Mucosa of gallbladder (tissue), 1 donor: ENCODE measurements around the gene CAMK4. TPM values are rescaled to one million over a fixed set of nuclear protein-coding genes. Genes with fewer than 3 reads are reported as not detected.

Experiments
- DNase-seq: peaks from one replicate; pipeline ENCODE4 v3.0.0-alpha.2; 2020; ENCODE audit warnings: low spot score
- total RNA-seq: library from RNA; stranded (reverse); gene quantifications from one replicate; pipeline ENCODE4 v1.2.1, GENCODE V29; 2021
- donor health status: DM: no; HTN: no; CAD: no.

The CAMK4 gene
- total RNA-seq, 1 donor from 2014 or later = 5.0 TPM

DNA sequence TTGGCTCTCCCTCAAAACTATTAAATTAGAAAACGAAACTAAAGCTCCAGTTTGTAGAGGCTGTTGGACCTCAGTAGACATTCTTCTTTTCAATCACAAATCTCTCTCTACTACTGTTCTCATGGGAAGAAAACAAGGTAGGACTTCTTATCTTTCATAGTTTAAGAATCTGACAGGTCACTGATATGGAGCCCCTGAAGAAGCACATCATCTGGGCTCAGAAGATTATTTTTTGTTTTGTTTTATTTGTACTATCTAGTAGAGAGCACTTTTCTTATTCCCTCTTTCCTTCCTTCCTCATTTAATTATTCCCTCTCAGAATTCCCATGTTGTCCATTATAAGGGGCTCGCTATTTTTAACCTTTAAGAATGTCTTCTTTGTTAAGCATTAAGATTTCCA is 261.9 kb downstream of the CAMK4 start:
- DNase-seq = no peak

DNA sequence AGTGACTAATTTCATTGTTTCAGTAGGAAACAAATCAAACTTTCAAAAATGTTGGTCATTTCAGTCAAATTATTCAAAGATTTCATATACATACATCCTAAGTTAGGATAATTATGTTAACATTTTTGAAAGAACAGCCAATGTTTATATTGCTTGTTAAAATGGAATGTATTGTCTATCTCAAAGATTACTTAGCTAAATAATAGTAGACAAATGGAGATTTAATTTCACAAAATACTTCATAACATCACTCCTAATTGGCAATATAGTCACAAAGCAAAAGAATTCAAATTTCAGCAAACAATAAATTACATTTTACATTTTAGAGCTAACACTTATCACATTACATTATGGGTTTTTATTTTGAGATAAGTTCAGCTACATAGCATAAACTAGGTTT is 262.7 kb downstream of the CAMK4 start:
- no peak for DNase-seq

DNA sequence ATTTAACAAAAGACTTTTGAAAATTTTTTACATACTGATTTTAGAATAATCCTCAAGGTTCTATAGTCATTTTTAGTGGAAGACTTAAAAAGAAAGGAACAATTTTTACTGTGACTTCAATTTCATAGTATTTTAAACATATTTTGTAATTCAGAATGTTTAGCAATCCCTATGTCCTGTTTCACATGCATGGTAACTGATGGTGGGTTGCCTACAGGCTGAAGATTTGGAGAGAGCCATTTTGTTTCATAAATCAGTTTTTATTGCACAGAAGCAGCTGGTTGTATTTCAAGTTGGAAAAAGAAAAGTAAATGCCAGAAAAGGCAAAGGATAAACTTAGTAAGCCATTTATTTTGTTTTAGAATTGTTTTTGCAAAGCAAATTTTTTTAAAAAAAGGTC is 264.2 kb downstream of the CAMK4 start:
- no peak for DNase-seq

DNA sequence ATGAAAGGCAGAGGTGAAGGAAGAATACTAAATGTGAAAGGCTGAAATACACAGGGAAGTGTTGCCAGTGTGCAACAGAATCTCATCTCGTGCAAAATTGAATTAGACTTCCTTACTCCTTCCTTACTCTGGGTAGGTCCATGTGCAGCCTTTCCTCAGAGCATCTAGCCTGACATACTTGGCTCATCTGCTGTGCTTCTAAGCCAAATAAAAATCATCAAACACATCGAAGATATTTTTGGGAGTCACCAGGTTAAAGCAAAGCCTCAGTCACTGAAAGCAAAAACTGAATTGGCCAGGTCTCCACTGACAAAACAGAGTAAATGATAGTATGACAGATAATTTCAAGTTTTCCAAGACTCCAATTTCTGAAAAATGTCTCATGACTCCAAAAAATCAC is 268.8 kb downstream of the CAMK4 start:
- DNase-seq = no peak

- DNase-seq = no peak
Measured at GRCh38 chr5:111494355-111494999, 270.3 kb downstream of the CAMK4 start.

GRCh38 chr5:111495159-111495558 is 271.0 kb downstream of the CAMK4 start:
- DNase-seq = no peak

GRCh38 chr5:111498346-111498745 is 274.2 kb downstream of the CAMK4 start:
- DNase-seq = no peak

DNA sequence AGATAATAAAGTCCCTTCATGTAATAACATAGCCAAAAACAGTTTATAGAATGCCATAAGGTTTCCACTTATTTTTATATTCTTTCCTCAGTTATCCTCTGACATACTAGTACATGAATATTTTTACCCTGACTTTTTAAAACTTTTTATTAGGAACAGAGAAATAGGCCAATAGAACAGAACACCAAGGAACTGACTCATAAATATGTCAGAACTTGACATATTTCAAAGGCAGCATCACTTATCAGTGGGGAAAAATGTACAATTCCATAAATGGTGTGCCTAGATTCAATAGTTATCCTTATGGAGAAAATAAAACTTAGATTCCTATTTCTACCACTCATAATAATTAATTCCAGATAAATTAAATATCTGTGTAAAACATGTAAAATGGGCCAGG is 278.8 kb downstream of the CAMK4 start:
- DNase-seq = no peak

- DNase-seq = no peak
Measured at GRCh38 chr5:111505096-111505495, 280.9 kb downstream of the CAMK4 start.

GRCh38 chr5:111507276-111507675 is 283.1 kb downstream of the CAMK4 start:
- DNase-seq = no peak

DNA sequence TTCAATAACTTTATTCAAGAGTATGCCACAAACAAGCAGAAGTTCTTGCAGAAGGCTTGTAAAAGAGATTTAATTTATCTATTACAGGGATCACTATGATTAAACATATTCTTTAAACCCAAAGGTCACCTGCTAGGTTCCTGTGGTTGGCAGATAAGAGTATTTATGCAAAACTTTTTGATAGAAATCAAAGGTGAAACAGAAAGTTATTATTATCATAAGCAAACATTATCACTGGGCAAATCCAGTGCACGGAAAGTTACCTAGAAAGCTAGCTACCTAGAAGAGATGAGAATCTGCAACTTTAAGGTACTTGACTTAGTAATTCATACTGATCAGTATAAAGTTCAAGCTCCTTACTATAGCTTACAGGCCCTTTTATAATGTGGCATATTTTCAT is 284.9 kb downstream of the CAMK4 start:
- DNase-seq = no peak

DNA sequence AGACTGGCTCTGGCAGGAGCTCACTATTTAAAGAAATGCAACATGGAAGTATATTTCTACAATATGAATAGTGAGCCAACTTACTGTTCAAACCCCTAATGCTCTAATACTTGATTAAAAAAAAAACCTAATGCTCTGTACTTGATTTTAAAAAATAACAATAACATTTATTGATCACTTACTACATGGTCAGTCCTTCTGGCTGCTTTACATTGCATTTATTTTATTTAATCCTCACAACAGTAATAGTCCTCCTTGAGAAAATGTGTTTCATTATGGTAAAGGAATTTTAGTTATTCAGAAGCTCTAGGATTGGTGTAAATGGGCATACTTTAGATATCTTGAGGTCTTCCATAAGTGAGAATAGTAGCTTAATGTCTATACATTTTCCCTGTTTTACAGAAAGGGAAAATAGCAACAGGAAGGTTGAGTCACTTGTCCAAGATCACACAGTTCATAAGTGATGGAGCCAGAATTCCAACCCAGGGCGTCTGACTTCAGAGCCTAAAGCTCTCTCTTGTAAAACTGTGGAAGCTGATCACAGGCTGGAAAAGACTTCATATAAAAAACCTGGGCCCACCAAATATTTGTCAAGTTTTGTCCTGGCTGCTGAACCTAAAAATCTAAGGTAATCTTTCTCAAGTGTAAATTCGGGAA is 287.1 kb downstream of the CAMK4 start:
- DNase-seq = no peak

- DNase-seq = no peak
Measured at GRCh38 chr5:111511831-111512374, 287.7 kb downstream of the CAMK4 start.

- DNase-seq = peak; percentile 97
Measured at GRCh38 chr5:111512375-111513130, 288.4 kb downstream of the CAMK4 start, which contains the start of gene STARD4. TSS of gene STARD4 (minus strand) at chr5:111512535. CDS start at chr5:111507433, 5,102 bp downstream.

GRCh38 chr5:111513131-111513520 is 288.9 kb downstream of the CAMK4 start:
- no peak for DNase-seq

DNA sequence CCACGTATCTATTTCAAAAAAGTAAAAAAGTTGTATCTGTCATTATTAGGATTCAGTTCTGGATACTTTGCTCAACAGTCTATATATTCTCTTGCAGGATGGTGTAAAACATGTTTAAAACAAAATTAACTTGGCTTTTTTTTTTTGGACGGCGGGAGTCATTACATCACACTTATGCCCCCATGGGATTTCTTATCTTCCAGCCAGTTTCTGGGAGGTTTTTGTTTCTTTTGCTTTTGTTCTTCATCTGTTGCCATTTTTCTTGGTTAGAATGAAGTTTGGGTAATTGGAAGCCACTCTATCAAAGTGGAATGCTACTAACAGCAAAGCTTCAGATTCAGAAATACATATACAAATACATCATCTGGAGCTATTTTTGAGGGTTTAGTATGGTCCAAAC is 289.9 kb downstream of the CAMK4 start:
- DNase-seq = no peak

DNA sequence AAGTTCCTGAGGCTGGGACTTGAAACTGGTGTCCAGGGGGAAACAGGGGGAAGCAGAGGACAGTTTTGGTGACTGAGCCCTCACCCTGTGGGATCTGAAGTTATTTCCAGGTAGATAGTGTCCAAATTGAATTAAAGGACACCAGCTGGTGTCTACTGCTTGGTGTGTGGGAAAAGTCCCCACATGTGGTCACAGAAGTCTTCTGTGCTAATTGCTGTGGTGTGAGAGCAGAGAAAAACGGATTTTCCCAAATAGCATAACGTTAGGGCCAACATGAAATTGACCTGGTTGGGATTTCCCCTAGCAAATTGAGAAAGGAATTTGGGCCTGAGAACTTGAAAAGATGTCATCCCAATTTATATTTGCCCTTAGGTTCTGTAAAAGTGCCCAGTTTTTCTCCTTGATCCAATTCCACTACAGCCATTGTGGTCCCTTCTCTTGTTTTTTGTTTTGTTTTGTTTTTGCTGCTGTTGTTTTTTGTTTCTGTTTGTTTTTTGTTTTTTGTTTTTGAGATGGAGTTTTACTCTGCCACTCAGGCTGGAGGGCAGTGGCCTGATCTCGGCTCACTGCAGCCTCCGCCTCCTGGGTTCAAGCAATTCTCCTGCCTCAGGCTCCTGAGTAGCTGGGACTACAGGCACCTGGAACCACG is 293.8 kb downstream of the CAMK4 start:
- no peak for DNase-seq

GRCh38 chr5:111518777-111519176 is 294.6 kb downstream of the CAMK4 start:
- DNase-seq = no peak

- no peak for DNase-seq
Measured at GRCh38 chr5:111520908-111521307, 296.7 kb downstream of the CAMK4 start.

- no peak for DNase-seq
Measured at GRCh38 chr5:111528056-111528455, 303.9 kb downstream of the CAMK4 start.

- DNase-seq = peak; percentile 48
Measured at GRCh38 chr5:111530298-111530740, 306.1 kb downstream of the CAMK4 start.
